HEK293T (cell line): ENCODE data around the gene SCRN1.

Source experiments
- CTCF ChIA-PET: fragments of 350-600 bp; formaldehyde crosslinking; extraction: SDS; loops from one replicate; lab custom pipeline; 2021; ENCODE audit warnings: antibody characterized with exemption, inconsistent platforms; lab: Yijun Ruan, JAX
- POLR2A ChIA-PET: fragments of 350-600 bp; formaldehyde crosslinking; extraction: SDS; loops from one replicate; lab custom pipeline; 2020; ENCODE audit warnings: antibody characterized with exemption, inconsistent platforms; lab: Yijun Ruan, JAX
- DNase-seq: peaks from one replicate; pipeline ENCODE4 v3.0.0; 2012; ENCODE audit warnings: mixed read lengths; ENCODE audit errors: extremely low spot score
- ARNT ChIP-seq: fragments of 450-650 bp; IDR thresholded peaks from 2 replicates; pipeline ENCODE4 v1.6.1; 2017; ENCODE audit warnings: mild to moderate bottlenecking
- BHLHE40 ChIP-seq: fragments of 450-650 bp; IDR thresholded peaks from 2 replicates; pipeline ENCODE4 v1.6.1; 2016; ENCODE audit warnings: mild to moderate bottlenecking, moderate library complexity, borderline replicate concordance
- CTBP1 ChIP-seq: fragments of 450-650 bp; IDR thresholded peaks from 2 replicates; pipeline ENCODE4 v1.6.1; 2016; ENCODE audit warnings: borderline replicate concordance
- ELF4 ChIP-seq: fragments of 450-650 bp; IDR thresholded peaks from 2 replicates; pipeline ENCODE4 v1.6.1; 2017; ENCODE audit warnings: antibody characterized with exemption
- FOXA1 ChIP-seq: fragments of 450-650 bp; IDR thresholded peaks from 2 replicates; pipeline ENCODE4 v1.6.1; 2016; ENCODE audit warnings: mild to moderate bottlenecking
- FOXK2 ChIP-seq: fragments of 450-650 bp; IDR thresholded peaks from 2 replicates; pipeline ENCODE4 v1.6.1; 2016; ENCODE audit warnings: mild to moderate bottlenecking
- FOXM1 ChIP-seq: fragments of 450-650 bp; IDR thresholded peaks from 2 replicates; pipeline ENCODE4 v1.6.1; 2017; ENCODE audit warnings: mild to moderate bottlenecking, borderline replicate concordance
- HDGF ChIP-seq: fragments of 450-650 bp; IDR thresholded peaks from 2 replicates; pipeline ENCODE4 v1.6.1; 2017; ENCODE audit warnings: antibody characterized with exemption, borderline replicate concordance
- L3MBTL2 ChIP-seq: fragments of 450-650 bp; conservative IDR thresholded peaks from 2 replicates; pipeline ENCODE4 v1.6.1; 2016; ENCODE audit warnings: mild to moderate bottlenecking
- LEF1 ChIP-seq: fragments of 450-650 bp; IDR thresholded peaks from 2 replicates; pipeline ENCODE4 v1.6.1; 2017; ENCODE audit warnings: mild to moderate bottlenecking, borderline replicate concordance
- NFRKB ChIP-seq: fragments of 450-650 bp; IDR thresholded peaks from 2 replicates; pipeline ENCODE4 v1.6.1; 2016; ENCODE audit warnings: mild to moderate bottlenecking, moderate library complexity
- PKNOX1 ChIP-seq: fragments of 450-650 bp; IDR thresholded peaks from 2 replicates; pipeline ENCODE4 v1.6.1; 2016
- SP1 ChIP-seq: fragments of 450-650 bp; IDR thresholded peaks from 2 replicates; pipeline ENCODE4 v1.6.1; 2017
- SUZ12 ChIP-seq: fragments of 450-650 bp; IDR thresholded peaks from 2 replicates; pipeline ENCODE4 v1.6.1; 2016; ENCODE audit warnings: mild to moderate bottlenecking
- TARDBP ChIP-seq: fragments of 450-650 bp; IDR thresholded peaks from 2 replicates; pipeline ENCODE4 v1.6.1; 2016
- ZNF384 ChIP-seq: fragments of 450-650 bp; IDR thresholded peaks from 2 replicates; pipeline ENCODE4 v1.6.1; 2016

The SCRN1 gene

GRCh38 chr7:29976673-29977415 lies 12.8 kb downstream of the SCRN1 start:
- TF ChIP-seq BHLHE40 (no peak), SP1 (no peak), HDGF (no peak), L3MBTL2 (no peak), ELF4 (no peak), CTBP1 (no peak)
- no peak for DNase-seq
- CTCF ChIA-PET: interaction anchor here (0.6 kb wide), 1 partner anchor 1749 kb away, joined by 3 read pairs; no protein-coding TSS in a partner anchor
- POLR2A ChIA-PET: interaction anchor here (1.2 kb wide), 1 partner anchor 11 kb away, joined by 3 read pairs; no protein-coding TSS in a partner anchor

- no peak for DNase-seq
- ChIA-PET POLR2A (no interaction called here), CTCF (no interaction called here)
- TF ChIP-seq PKNOX1: no peak
- no peak for TF ChIP-seq NFRKB
- TF ChIP-seq ELF4: no peak
- no peak for TF ChIP-seq TARDBP
- TF ChIP-seq BHLHE40: no peak
- no peak for TF ChIP-seq FOXM1
- no peak for TF ChIP-seq SUZ12
- no peak for TF ChIP-seq HDGF
- TF ChIP-seq SP1: no peak
- no peak for TF ChIP-seq L3MBTL2
- TF ChIP-seq ZNF384: no peak
- no peak for TF ChIP-seq ARNT
- no peak for TF ChIP-seq FOXA1
- no peak for TF ChIP-seq FOXK2
Measured at GRCh38 chr7:29976266-29976665, 13.3 kb downstream of the SCRN1 start.

GRCh38 chr7:29975561-29975960 lies 14.0 kb downstream of the SCRN1 start:
- CTCF ChIA-PET: no interaction called here
- no peak for DNase-seq
- POLR2A ChIA-PET: no interaction called here
- TF ChIP-seq LEF1 (no peak), BHLHE40 (no peak), L3MBTL2 (no peak), HDGF (no peak), NFRKB (no peak), TARDBP (no peak), PKNOX1 (no peak), SUZ12 (no peak), CTBP1 (no peak), ELF4 (no peak), ARNT (no peak), FOXA1 (no peak)

GRCh38 chr7:29974286-29974685 lies 15.3 kb downstream of the SCRN1 start:
- ChIA-PET POLR2A (no interaction called here), CTCF (interaction anchor here (0.6 kb wide), 1 partner anchor 86 kb away, joined by 3 read pairs; no protein-coding TSS in a partner anchor)
- TF ChIP-seq SP1 (no peak), L3MBTL2 (no peak), NFRKB (no peak), SUZ12 (no peak), FOXK2 (no peak), FOXA1 (no peak), ARNT (no peak), FOXM1 (no peak), ELF4 (no peak), CTBP1 (no peak), BHLHE40 (no peak), TARDBP (no peak), ZNF384 (no peak), LEF1 (no peak)
- no peak for DNase-seq

GRCh38 chr7:29972315-29972669 lies 17.3 kb downstream of the SCRN1 start:
- POLR2A ChIA-PET: no interaction called here
- DNase-seq: no peak
- CTCF ChIA-PET: no interaction called here
- TF ChIP-seq BHLHE40 (no peak), ELF4 (no peak), ARNT (no peak), LEF1 (no peak), FOXA1 (no peak), PKNOX1 (no peak), CTBP1 (no peak), SUZ12 (no peak), HDGF (no peak), L3MBTL2 (no peak), NFRKB (no peak)

- DNase-seq: no peak
- ChIA-PET CTCF (no interaction called here), POLR2A (no interaction called here)
Measured at GRCh38 chr7:29971566-29972314, 17.9 kb downstream of the SCRN1 start.

More at GRCh38 chr7:29971566-29972314, 17.9 kb downstream of the SCRN1 start:
- TF ChIP-seq PKNOX1: no peak
